ENCODE data around the gene EIF4E2. TPM values are rescaled to one million over a fixed set of nuclear protein-coding genes. Genes with fewer than 3 reads are reported as not detected.

EIF4E2 gene
- 66.8 TPM for polyA plus RNA-seq (2013, experiment 1 of 2)
- polyA plus RNA-seq (2013, experiment 2 of 2) = 68.3 TPM

GRCh38 chr2:232550354-232551249 is at the start of gene EIF4E2, which contains the start of gene TIGD1:
Gene EIF4E2 (plus strand): TSS chr2:232550689. CDS start chr2:232550725, 36 bp downstream.
Gene TIGD1 (minus strand): TSS chr2:232550557. CDS start chr2:232549882, 675 bp downstream.
- Histone ChIP-seq H2BK12ac (ENCODE audit: low read length in 2 of 2) (no peak within 1 kb of the TSS), H3K4me3 (ENCODE audit: insufficient read depth in 1 of 2, low read depth in 1 of 2, low read length in 2 of 2) (peak within 1 kb of the TSS; percentile 88 to 98), H3K36me3 (ENCODE audit: control insufficient read depth in 1 of 2, insufficient read depth in 2 of 2, low read depth in 1 of 2, low read length in 2 of 2) (peaks cover 13 to 44% of the 10 kb centered on the region in 2 experiments), H3K4me1 (ENCODE audit: control insufficient read depth, insufficient read depth, low read depth, low read length) (peaks cover 4% of the 10 kb centered on the region), H2BK5ac (ENCODE audit: low read depth, low read length, poor library complexity, severe bottlenecking) (peak within 1 kb of the TSS; percentile 90), H3K14ac (ENCODE audit: low read length in 2 of 2) (peak within 1 kb of the TSS in 1 of 2 experiments; percentile 92), H3K4ac (ENCODE audit: low read depth in 1 of 2, low read length in 2 of 2) (peak within 1 kb of the TSS; percentile 80 to 89), H3K79me1 (replicated peaks; ENCODE audit: low read length, poor library complexity, severe bottlenecking) (peaks cover 25% of the 10 kb centered on the region), H4K91ac (ENCODE audit: low read length) (peak within 1 kb of the TSS; percentile 91), H3K27ac (ENCODE audit: low read length, poor library complexity, severe bottlenecking) (peak within 1 kb of the TSS; percentile 86), H3K9me3 (ENCODE audit: control insufficient read depth, low read length) (peaks cover 3% of the 10 kb centered on the region), H4K8ac (ENCODE audit: low read length) (peak within 1 kb of the TSS; percentile 89), H3K18ac (ENCODE audit: low read depth in 1 of 2, low read length in 2 of 2) (peak within 1 kb of the TSS; percentile 93 to 97), H2BK120ac (ENCODE audit: low read depth, low read length) (peak within 1 kb of the TSS; percentile 96), H3K4me2 (ENCODE audit: low read length, poor library complexity, severe bottlenecking) (peak within 1 kb of the TSS; percentile 67), H3K9ac (ENCODE audit: low read length) (peak within 1 kb of the TSS; percentile 99), H2AFZ (ENCODE audit: low read depth, low read length) (peak within 1 kb of the TSS; percentile 83), H3K27me3 (ENCODE audit: control insufficient read depth in 1 of 2, insufficient read depth in 1 of 2, low read length in 2 of 2) (no peaks in the 10 kb centered on the region), H2BK15ac (ENCODE audit: low read depth, poor library complexity, severe bottlenecking) (peak within 1 kb of the TSS; percentile 88), H2AK5ac (ENCODE audit: low read length, severe bottlenecking) (no peak within 1 kb of the TSS), H3K23ac (ENCODE audit: low read length in 2 of 2) (peak within 1 kb of the TSS in 1 of 2 experiments; percentile 79)
- DNase-seq = peak; percentile 96
- WGBS = 0% methylated on average over 53 of the region's 81 CpGs

DNA sequence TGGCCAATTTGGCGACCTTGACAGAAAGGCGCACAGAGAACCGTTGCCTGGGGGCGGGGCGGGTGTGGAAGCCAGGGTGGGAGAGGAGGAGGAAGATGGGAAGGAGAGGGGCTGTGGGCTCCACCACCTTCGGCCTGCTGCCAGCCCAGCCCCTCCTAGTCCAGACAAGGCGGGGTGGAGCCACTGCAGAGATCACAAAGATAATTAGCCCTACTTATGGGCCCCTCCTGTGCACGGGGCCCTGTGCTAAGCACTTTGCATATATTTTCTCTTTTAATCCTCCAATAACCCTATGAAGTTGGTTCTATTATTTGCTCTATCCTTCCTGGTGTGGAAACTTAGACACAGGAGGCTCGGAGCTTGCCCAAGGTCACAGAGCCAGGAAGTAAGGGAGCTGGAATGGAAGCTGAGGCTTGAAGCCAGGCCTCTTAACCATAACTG is 49.1 kb upstream of the EIF4E2 start:
- no peak overlapping the region for H3K14ac ChIP-seq (ENCODE audit: low read length in 2 of 2)
- no peak overlapping the region for H3K23ac ChIP-seq (ENCODE audit: low read length in 2 of 2)
- H3K4ac ChIP-seq (ENCODE audit: low read depth in 1 of 2, low read length in 2 of 2) = no peak overlapping the region
- H3K9me3 ChIP-seq (ENCODE audit: control insufficient read depth, low read length) = no peaks in the 10 kb centered on the region
- no peak overlapping the region for H3K18ac ChIP-seq (ENCODE audit: low read depth in 1 of 2, low read length in 2 of 2)
- no peak overlapping the region for H3K9ac ChIP-seq (ENCODE audit: low read length)
- H3K79me1 ChIP-seq (replicated peaks; ENCODE audit: low read length, poor library complexity, severe bottlenecking) = no peaks in the 10 kb centered on the region
- WGBS = 81% methylated on average over 6 of the region's 9 CpGs
- H2BK120ac ChIP-seq (ENCODE audit: low read depth, low read length) = no peak overlapping the region
- H3K4me1 ChIP-seq (ENCODE audit: control insufficient read depth, insufficient read depth, low read depth, low read length) = peaks cover 13% of the 10 kb centered on the region
- H4K91ac ChIP-seq (ENCODE audit: low read length) = no peak overlapping the region
- H2BK5ac ChIP-seq (ENCODE audit: low read depth, low read length, poor library complexity, severe bottlenecking) = no peak overlapping the region
- no peak overlapping the region for H2BK15ac ChIP-seq (ENCODE audit: low read depth, poor library complexity, severe bottlenecking)
- H3K4me2 ChIP-seq (ENCODE audit: low read length, poor library complexity, severe bottlenecking) = no peak overlapping the region
- H2AK5ac ChIP-seq (ENCODE audit: low read length, severe bottlenecking) = no peak overlapping the region
- no peak for DNase-seq
- H2AFZ ChIP-seq (ENCODE audit: low read depth, low read length) = no peak overlapping the region
- H3K4me3 ChIP-seq (ENCODE audit: insufficient read depth in 1 of 2, low read depth in 1 of 2, low read length in 2 of 2) = no peak overlapping the region
- H3K27ac ChIP-seq (ENCODE audit: low read length, poor library complexity, severe bottlenecking) = no peak overlapping the region
- peaks cover 65 to 91% of the 10 kb centered on the region in 2 experiments for H3K27me3 ChIP-seq (ENCODE audit: control insufficient read depth in 1 of 2, insufficient read depth in 1 of 2, low read length in 2 of 2)
- H2BK12ac ChIP-seq (ENCODE audit: low read length in 2 of 2) = no peak overlapping the region
- H3K36me3 ChIP-seq (ENCODE audit: control insufficient read depth in 1 of 2, insufficient read depth in 2 of 2, low read depth in 1 of 2, low read length in 2 of 2) = no peaks in the 10 kb centered on the region
- H4K8ac ChIP-seq (ENCODE audit: low read length) = no peak overlapping the region

DNA sequence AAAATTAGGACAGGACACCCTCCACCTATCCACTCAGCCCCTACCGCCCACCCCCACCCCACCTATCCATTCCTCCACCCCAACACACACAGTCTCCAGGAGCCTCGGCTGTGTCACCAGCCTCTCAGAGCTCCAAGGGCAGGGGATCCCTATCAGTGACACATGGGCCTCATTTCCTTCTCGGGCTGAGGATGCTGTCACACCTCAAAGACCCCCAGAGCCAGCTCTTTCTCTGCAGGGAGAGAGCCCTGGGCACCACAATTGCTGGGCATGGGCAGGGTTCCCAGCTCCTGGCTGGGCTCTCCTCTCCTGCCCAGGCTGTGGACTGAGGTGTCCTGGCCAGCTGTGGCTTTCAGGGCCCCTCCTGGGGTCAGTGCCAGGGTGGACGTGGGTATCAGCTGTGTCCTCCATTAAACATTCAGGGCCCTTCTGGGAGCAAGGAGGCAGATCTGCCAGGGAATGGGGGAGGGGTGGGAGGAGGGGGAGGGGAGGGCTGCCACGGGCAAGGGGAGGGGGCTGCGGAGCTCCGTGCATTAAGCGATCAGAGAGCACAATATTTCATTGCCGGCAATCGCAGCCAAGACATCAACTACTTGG is 48.6 kb upstream of the EIF4E2 start:
- Histone ChIP-seq H2BK5ac (ENCODE audit: low read depth, low read length, poor library complexity, severe bottlenecking) (no peak overlapping the region), H2BK12ac (ENCODE audit: low read length in 2 of 2) (no peak overlapping the region), H4K91ac (ENCODE audit: low read length) (no peak overlapping the region), H3K4me3 (ENCODE audit: insufficient read depth in 1 of 2, low read depth in 1 of 2, low read length in 2 of 2) (no peak overlapping the region), H3K9ac (ENCODE audit: low read length) (no peak overlapping the region), H3K27ac (ENCODE audit: low read length, poor library complexity, severe bottlenecking) (no peak overlapping the region), H3K4ac (ENCODE audit: low read depth in 1 of 2, low read length in 2 of 2) (no peak overlapping the region), H3K27me3 (ENCODE audit: control insufficient read depth in 1 of 2, insufficient read depth in 1 of 2, low read length in 2 of 2) (peaks cover 70 to 95% of the 10 kb centered on the region in 2 experiments), H2AK5ac (ENCODE audit: low read length, severe bottlenecking) (no peak overlapping the region), H3K79me1 (replicated peaks; ENCODE audit: low read length, poor library complexity, severe bottlenecking) (no peaks in the 10 kb centered on the region), H2BK15ac (ENCODE audit: low read depth, poor library complexity, severe bottlenecking) (no peak overlapping the region), H2AFZ (ENCODE audit: low read depth, low read length) (no peak overlapping the region), H3K9me3 (ENCODE audit: control insufficient read depth, low read length) (no peaks in the 10 kb centered on the region), H3K14ac (ENCODE audit: low read length in 2 of 2) (no peak overlapping the region), H2BK120ac (ENCODE audit: low read depth, low read length) (no peak overlapping the region), H3K36me3 (ENCODE audit: control insufficient read depth in 1 of 2, insufficient read depth in 2 of 2, low read depth in 1 of 2, low read length in 2 of 2) (no peaks in the 10 kb centered on the region), H3K18ac (ENCODE audit: low read depth in 1 of 2, low read length in 2 of 2) (no peak overlapping the region), H3K23ac (ENCODE audit: low read length in 2 of 2) (no peak overlapping the region), H3K4me2 (ENCODE audit: low read length, poor library complexity, severe bottlenecking) (no peak overlapping the region), H4K8ac (ENCODE audit: low read length) (no peak overlapping the region), H3K4me1 (ENCODE audit: control insufficient read depth, insufficient read depth, low read depth, low read length) (peaks cover 13% of the 10 kb centered on the region)
- DNase-seq = no peak
- 37% methylated on average over 10 of the region's 10 CpGs for WGBS

DNA sequence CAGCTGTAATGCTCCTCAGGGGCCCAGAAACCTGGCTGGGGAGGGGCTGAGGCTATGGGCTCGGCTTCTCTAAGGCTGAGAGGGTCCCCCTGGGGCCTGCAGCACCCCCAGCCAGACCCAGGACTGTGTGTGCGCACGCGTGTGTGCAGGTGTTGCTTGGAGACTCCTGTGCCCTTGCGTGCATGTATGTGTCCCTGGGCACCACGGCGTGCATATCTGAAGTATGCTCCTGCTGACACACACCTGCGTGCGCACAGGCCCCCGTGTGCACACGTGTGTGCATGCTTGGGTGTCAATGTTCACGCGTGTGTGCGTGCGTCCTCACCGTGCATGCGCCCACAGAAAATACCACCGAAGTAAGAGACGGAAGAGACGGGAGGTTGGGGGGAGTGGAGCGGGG is 48.0 kb upstream of the EIF4E2 start:
- WGBS = 5% methylated on average over 20 of the region's 21 CpGs
- no peak overlapping the region for H4K8ac ChIP-seq (ENCODE audit: low read length)
- H3K36me3 ChIP-seq (ENCODE audit: control insufficient read depth in 1 of 2, insufficient read depth in 2 of 2, low read depth in 1 of 2, low read length in 2 of 2) = no peaks in the 10 kb centered on the region
- no peak overlapping the region for H3K14ac ChIP-seq (ENCODE audit: low read length in 2 of 2)
- no peak overlapping the region for H2BK12ac ChIP-seq (ENCODE audit: low read length in 2 of 2)
- H3K9ac ChIP-seq (ENCODE audit: low read length) = no peak overlapping the region
- H3K23ac ChIP-seq (ENCODE audit: low read length in 2 of 2) = peak overlapping the region in 1 of 2 experiments; percentile 84
- no peak overlapping the region for H4K91ac ChIP-seq (ENCODE audit: low read length)
- DNase-seq = no peak
- no peak overlapping the region for H2AFZ ChIP-seq (ENCODE audit: low read depth, low read length)
- H2BK120ac ChIP-seq (ENCODE audit: low read depth, low read length) = no peak overlapping the region
- H2AK5ac ChIP-seq (ENCODE audit: low read length, severe bottlenecking) = no peak overlapping the region
- H3K79me1 ChIP-seq (replicated peaks; ENCODE audit: low read length, poor library complexity, severe bottlenecking) = no peaks in the 10 kb centered on the region
- H2BK15ac ChIP-seq (ENCODE audit: low read depth, poor library complexity, severe bottlenecking) = no peak overlapping the region
- H3K18ac ChIP-seq (ENCODE audit: low read depth in 1 of 2, low read length in 2 of 2) = no peak overlapping the region
- no peak overlapping the region for H3K27ac ChIP-seq (ENCODE audit: low read length, poor library complexity, severe bottlenecking)
- no peak overlapping the region for H3K4ac ChIP-seq (ENCODE audit: low read depth in 1 of 2, low read length in 2 of 2)
- peak overlapping the region; percentile 3 for H3K4me2 ChIP-seq (ENCODE audit: low read length, poor library complexity, severe bottlenecking)
- peaks cover 76 to 96% of the 10 kb centered on the region in 2 experiments for H3K27me3 ChIP-seq (ENCODE audit: control insufficient read depth in 1 of 2, insufficient read depth in 1 of 2, low read length in 2 of 2)
- peaks cover 13% of the 10 kb centered on the region for H3K4me1 ChIP-seq (ENCODE audit: control insufficient read depth, insufficient read depth, low read depth, low read length)
- H3K4me3 ChIP-seq (ENCODE audit: insufficient read depth in 1 of 2, low read depth in 1 of 2, low read length in 2 of 2) = no peak overlapping the region
- no peak overlapping the region for H2BK5ac ChIP-seq (ENCODE audit: low read depth, low read length, poor library complexity, severe bottlenecking)
- no peaks in the 10 kb centered on the region for H3K9me3 ChIP-seq (ENCODE audit: control insufficient read depth, low read length)

All from mesenchymal stem cell (in vitro differentiated cells and primary cell).